ENCODE measurements around the gene IRAK2. TPM values are rescaled to one million over a fixed set of nuclear protein-coding genes. Genes with fewer than 3 reads are reported as not detected.
A peak's percentile ranks its signal among the peaks of the same experiment; 100 is the strongest.

IRAK2 gene
- total RNA-seq, 1 donor from 2014 or later, result 0.44 TPM

DNA sequence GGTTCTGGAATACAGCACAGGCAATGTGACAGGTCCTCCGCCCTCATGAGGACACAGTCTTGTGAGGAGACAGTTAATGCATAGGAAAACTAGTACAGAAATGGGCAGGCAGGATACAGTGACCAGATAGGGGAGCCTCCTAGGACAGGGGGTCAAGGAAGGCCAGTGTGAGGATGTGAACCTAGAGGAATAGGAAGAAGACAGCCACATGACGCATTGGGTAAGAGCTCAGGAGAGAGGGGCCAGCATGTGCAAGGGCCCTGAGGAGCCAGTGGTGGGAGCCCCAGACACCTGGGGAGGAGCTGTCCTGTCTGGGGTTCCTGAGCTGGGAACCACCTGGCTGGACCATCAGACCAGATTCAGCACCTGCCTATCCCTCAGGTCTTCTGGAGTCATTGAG, 15.6 kb downstream of the IRAK2 start:
- TF ChIP-seq, protein P1, sequence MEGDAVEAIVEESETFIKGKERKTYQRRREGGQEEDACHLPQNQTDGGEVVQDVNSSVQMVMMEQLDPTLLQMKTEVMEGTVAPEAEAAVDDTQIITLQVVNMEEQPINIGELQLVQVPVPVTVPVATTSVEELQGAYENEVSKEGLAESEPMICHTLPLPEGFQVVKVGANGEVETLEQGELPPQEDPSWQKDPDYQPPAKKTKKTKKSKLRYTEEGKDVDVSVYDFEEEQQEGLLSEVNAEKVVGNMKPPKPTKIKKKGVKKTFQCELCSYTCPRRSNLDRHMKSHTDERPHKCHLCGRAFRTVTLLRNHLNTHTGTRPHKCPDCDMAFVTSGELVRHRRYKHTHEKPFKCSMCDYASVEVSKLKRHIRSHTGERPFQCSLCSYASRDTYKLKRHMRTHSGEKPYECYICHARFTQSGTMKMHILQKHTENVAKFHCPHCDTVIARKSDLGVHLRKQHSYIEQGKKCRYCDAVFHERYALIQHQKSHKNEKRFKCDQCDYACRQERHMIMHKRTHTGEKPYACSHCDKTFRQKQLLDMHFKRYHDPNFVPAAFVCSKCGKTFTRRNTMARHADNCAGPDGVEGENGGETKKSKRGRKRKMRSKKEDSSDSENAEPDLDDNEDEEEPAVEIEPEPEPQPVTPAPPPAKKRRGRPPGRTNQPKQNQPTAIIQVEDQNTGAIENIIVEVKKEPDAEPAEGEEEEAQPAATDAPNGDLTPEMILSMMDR (conservative IDR thresholded peaks at IDR 0.05), result no peak
- Mint-ChIP-seq H3K27me3 (ENCODE audit: low read depth) (no peaks in the 10 kb centered on the region), H3K27ac (ENCODE audit: unreplicated experiment) (no peak overlapping the region), H3K36me3 (ENCODE audit: low read depth) (no peaks in the 10 kb centered on the region), H3K4me3 (no peak overlapping the region), H3K9me3 (no peaks in the 10 kb centered on the region), H3K4me1 (peaks cover 11% of the 10 kb centered on the region)
- DNase-seq (ENCODE audit: low read depth, low spot score), result no peak

DNA sequence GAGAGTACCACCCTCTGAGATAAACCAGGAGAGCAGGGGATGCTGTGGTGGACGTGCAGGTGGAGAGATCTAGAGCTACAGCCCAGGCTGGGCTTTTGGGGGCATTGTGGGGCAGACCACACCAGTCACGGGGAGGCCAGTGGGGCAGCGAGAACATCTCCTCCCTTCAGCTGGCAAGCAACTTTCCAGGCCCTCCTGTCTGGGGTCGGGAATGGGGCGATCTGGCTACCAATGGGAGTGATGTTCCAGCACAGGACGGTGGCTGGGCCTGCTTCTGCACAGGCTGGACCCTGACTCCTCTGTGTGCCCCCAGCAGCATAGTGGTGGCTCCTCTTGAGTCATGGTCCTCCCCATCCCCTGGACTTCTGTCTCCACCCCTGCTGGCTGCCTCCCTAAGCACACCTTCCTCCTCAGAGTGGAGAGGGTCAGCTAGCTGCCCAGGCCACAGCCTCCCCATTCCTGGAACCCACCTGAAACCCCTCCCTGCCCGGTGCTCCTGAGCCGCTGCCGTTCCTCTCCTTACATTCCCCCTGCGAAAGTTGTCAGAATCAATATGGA, 16.1 kb downstream of the IRAK2 start:
- Mint-ChIP-seq H3K9me3 (no peaks in the 10 kb centered on the region), H3K27ac (ENCODE audit: unreplicated experiment) (peak overlapping the region; percentile 35), H3K27me3 (ENCODE audit: low read depth) (no peaks in the 10 kb centered on the region), H3K36me3 (ENCODE audit: low read depth) (no peaks in the 10 kb centered on the region), H3K4me3 (no peak overlapping the region), H3K4me1 (peaks cover 12% of the 10 kb centered on the region)
- DNase-seq (ENCODE audit: low read depth, low spot score), result no peak
- TF ChIP-seq, protein P1 (conservative IDR thresholded peaks at IDR 0.05), result no peak

DNA sequence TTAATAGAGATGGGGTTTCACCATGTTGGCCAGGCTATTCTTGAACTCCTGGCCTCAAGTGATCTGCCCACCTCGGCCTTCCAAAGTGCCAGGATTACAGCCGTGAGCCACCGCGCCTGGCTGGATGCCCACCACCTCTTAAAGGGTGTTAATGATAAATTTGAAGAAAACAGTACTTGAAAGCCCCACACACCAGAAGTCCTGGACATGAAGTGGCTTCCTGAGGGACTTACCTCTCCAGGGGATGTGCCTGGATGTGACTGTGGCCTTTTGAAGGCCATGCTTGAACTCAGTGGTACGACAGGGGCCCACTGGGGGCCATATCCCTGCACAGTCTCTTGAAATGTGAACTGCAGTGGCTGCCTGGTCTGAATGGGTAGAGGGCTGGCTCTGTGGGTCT, 18.2 kb downstream of the IRAK2 start:
- no peak overlapping the region for H3K4me3 Mint-ChIP-seq
- no peak for DNase-seq (ENCODE audit: low read depth, low spot score)
- H3K9me3 Mint-ChIP-seq, result no peaks in the 10 kb centered on the region
- TF ChIP-seq, protein P1 (conservative IDR thresholded peaks at IDR 0.05), result no peak
- H3K27me3 Mint-ChIP-seq (ENCODE audit: low read depth), result no peaks in the 10 kb centered on the region
- H3K4me1 Mint-ChIP-seq, result peaks cover 27% of the 10 kb centered on the region
- no peaks in the 10 kb centered on the region for H3K36me3 Mint-ChIP-seq (ENCODE audit: low read depth)
- no peak overlapping the region for H3K27ac Mint-ChIP-seq (ENCODE audit: unreplicated experiment)

DNA sequence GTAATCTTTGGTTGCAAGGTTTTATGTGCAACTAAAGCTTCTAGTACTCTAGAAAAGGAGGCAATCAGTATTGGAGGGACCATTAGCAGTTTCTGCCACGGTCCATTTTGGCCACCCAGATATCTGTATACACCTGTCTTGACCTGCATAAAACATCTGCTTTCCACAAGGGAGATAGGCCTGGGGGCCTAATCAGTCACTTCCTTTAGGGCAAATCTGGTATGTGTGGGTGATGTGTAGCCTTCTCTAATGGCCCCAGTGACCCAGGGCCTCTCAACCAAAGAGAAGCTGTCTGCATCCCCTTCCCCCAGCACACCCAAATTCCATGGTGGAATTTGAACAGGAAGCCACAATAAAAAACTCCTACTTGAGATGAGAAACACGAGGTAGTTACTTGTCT, 19.5 kb downstream of the IRAK2 start:
- peaks cover 27% of the 10 kb centered on the region for H3K4me1 Mint-ChIP-seq
- no peaks in the 10 kb centered on the region for H3K36me3 Mint-ChIP-seq (ENCODE audit: low read depth)
- H3K4me3 Mint-ChIP-seq, result no peak overlapping the region
- H3K9me3 Mint-ChIP-seq, result no peaks in the 10 kb centered on the region
- H3K27me3 Mint-ChIP-seq (ENCODE audit: low read depth), result no peaks in the 10 kb centered on the region
- TF ChIP-seq, protein P1 (conservative IDR thresholded peaks at IDR 0.05), result no peak
- no peak for DNase-seq (ENCODE audit: low read depth, low spot score)
- H3K27ac Mint-ChIP-seq (ENCODE audit: unreplicated experiment), result no peak overlapping the region

DNA sequence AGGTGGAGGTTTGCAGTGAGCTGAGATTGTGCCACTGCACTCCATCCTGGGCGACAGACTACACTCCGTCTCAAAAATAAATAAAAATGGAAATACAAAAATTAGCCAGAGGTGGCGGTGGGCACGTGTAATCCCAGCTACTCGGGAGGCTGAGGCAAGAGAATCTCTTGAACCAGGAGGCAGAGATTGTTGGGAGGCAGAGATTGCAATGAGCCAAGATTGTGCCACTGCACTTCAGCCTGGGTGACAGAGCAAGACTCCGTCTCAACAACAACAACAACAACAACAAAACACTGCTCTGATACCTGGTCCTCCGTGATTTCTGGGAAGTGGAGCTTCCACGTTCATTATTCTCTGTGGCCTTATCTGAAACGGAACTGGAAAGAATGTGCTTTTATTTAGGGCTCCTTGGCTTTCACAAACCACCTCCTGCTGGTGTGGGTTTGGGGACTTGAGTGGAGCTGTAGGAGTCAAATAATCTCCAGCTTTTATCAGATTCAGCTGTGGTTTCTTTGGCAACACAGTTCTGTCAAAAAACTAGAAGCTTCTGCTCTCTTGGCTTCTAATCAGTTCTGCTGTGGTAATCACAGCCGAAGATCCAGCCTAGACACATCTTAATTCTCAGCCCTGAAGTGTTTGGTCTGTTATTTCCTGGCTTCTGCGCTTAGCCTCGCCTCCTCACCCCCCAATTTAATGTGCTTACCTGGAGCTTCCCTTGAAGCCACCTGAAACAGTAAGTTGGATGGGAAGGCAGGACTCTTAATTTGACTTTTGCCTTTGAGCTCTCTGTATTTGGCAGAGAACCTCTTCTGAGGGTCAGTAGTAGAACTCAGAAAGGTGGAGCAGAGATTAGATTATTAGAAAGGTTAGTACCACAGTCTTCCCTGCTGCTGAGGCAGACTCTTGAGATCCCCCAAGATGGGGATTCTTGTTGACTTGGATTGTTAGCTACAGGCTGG, 21.4 kb downstream of the IRAK2 start:
- TF ChIP-seq, protein P1 (conservative IDR thresholded peaks at IDR 0.05), result no peak
- peak overlapping the region; percentile 81 for H3K27ac Mint-ChIP-seq (ENCODE audit: unreplicated experiment)
- no peaks in the 10 kb centered on the region for H3K36me3 Mint-ChIP-seq (ENCODE audit: low read depth)
- peaks cover 27% of the 10 kb centered on the region for H3K4me1 Mint-ChIP-seq
- H3K4me3 Mint-ChIP-seq, result no peak overlapping the region
- H3K27me3 Mint-ChIP-seq (ENCODE audit: low read depth), result no peaks in the 10 kb centered on the region
- no peaks in the 10 kb centered on the region for H3K9me3 Mint-ChIP-seq
- DNase-seq (ENCODE audit: low read depth, low spot score), result no peak

Measured in neural crest cell (in vitro differentiated cells).